GM21723 (cell line): ENCODE data around the gene ENTPD6.
A peak's percentile ranks its signal among the peaks of the same experiment; 100 is the strongest.

Source experiments
- ATAC-seq: cut with Tn5 transposase; IDR thresholded peaks from one replicate; pipeline ENCODE4 v1.9.1; 2021; ENCODE audit warnings: mild to moderate bottlenecking, moderate library complexity; ENCODE audit not compliant: unreplicated experiment

ENTPD6 gene

DNA sequence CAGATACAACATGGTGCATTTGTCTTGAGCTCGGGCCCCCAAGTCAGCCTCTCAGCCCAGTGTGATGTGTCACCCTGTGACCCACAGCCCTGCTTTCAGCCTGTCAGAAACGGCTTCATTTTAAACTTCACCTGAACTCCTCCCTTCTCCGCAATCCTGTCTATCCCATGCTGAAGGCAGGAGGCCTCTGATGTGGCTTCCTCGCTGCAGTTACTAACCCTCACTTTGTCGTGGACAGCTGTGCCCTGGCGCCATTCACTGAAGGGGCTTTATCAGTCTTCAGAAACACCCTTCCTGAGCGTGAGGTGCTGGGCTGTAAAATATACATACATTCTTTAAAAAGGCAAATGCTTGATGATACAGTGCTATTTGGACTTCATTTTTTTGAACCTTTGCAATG lies 7.9 kb upstream of the ENTPD6 start:
- no peak for ATAC-seq

DNA sequence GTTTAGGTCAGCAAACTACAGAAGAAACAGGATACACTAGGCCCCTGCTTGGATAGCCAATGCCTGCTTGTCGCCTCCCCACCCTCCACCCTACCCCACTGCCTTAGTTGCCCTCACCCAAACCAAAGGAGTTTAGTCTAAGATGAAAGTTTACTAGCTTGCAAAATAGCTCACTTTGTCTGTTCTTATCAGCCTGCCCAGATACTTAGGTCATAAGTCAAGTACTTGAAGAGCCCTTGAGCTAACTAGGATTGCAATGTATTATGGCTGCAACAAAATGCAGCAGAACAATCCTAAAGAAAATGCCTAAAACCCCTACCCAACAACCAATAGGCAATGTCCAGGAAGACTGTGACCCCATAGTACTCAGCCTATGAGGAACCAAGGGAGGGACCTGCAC lies 7.3 kb upstream of the ENTPD6 start:
- no peak for ATAC-seq

DNA sequence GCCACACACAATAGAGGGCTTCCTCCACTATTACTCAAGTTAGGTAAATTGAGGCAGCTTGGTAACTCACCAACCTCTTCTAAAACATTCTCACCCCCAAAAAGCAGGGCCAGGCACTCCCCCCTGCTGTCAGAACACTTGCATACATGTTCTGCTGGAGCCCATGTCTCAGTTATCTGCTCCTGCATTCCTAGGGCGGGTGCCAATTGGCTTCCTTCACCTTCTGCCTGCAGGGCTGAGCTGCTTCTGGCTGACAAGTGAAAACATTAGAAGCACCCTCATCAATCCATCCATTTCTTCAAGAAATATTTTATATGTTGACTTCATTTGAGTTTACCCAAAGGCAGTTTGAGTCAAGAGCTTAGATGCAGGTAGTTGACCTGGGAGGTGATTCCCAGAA lies 4.5 kb upstream of the ENTPD6 start:
- ATAC-seq, result no peak

DNA sequence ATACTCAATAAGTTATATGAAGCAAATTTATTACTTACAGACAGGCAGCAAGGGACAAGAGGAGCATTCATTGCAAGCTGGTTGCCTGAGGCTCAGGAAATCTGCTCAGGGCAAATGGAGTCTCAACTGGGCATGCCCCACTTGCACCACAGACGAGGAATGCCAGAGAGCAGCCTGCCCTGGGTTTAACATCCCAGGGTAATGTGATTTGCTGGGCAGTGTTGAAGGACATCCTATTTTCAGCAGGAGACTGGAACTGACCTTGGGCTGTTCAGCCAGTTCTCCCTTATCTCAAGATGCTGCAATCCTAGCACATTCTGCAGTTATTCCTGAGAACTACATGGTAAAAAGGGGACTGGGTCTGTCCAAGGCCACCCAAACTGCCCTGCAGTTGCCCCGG lies 3.8 kb upstream of the ENTPD6 start:
- no peak for ATAC-seq

DNA sequence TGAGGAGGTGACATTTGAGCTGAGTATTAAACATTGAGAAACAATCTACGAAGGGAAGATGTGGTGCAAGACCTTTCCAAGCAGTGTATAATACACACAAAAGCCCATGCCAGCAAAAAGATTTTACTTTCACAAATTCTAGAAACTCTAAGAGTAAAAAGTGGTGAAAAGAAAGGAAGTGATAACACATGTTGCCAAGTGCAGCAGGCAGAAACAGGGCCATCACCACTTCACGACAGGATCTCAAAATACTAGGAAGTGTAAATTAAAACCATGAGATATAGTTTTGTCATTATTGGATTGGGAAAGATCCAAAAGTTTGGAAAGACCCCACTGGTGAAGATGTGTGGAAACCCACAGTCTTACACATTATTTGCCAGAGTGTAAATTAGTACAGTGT lies 1.7 kb upstream of the ENTPD6 start:
- no peak for ATAC-seq

DNA sequence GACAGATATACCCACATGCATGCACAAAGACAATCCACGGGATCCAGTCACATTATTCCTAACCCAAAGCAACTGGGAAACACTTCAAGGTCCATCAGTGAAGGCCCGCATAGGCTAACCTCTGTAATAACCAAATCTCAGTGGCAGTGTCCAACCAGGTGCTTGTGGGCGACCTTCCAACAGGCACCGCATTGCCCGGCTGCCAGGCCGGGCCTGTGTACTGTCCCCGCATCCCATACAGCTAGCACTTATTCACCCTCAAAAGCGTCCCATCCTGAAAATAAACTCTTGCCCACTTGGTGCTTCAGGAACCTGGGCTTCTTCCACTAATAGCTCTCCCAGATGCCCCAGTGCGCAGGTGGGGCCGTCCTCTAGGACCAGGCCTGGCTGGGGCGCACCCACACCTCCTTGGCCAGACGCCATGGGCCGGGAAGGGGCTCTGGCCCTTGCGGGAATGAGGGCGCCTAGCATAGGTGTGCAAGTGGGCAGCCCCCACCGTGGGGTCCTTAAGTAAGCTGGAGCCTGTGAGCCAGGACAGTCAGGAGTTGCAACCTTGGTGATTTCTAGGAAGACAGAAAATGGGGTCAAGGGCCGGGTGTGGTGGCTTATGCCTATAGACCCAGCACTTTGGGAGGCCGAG lies 1.1 kb upstream of the ENTPD6 start:
- ATAC-seq, result no peak

DNA sequence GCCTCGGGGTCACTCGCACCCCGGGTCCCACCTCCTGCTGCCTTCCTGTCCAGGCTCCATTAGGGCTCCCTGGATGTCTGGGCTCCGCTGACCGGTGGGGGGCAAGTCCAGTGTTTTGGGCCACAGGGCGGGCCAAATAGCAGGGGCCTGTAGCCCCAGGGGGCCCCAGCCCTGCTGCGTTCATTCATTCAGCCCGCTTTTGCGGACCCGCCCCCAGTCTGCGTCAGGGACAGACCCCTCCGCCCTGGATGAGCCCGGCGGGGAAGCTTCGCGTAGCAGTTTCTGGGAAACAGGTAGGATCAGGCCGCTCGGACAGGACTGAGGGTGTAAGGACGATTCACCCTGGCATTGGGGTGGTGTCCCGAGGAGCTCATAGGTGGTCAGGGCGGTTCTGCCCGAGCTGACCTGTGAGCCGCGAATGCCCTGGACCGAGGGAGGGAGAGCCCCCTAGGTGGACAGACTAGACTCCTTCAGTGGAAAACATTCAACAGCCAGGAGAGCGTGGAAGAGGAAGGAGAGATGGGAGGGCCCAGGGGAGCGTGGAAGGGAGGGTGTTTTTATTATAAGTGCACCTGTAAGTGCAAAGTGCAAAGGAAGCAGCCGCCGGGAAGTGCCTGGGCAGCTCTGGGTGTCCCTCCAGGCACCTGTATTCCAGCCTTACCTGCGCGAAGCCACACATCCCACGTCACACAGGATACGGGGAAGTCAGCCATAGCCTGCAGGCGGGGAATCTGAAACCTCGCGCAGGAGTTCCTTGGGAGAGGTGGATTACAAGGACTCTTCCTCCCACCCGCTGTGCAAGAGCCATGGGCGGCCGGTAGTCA lies 662 bp downstream of the ENTPD6 start:
- ATAC-seq, result peak; percentile 31

DNA sequence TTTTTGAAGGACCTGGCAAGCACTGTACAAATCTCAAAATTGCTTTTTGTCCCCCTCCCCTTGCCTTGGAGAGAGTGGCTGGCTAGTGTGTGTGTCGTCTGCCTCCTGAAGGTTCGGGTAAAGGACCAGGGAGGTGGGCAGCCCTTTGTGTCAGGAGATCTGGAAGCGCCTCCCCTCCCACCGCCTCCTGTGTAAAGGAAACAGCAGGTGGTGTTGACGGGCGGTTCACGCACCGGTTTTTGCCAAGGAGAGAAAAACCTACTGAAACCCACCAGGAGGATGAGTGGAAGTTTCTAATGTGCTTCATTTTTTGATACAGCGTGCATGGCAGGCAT lies 1.2 kb downstream of the ENTPD6 start:
- ATAC-seq, result no peak

DNA sequence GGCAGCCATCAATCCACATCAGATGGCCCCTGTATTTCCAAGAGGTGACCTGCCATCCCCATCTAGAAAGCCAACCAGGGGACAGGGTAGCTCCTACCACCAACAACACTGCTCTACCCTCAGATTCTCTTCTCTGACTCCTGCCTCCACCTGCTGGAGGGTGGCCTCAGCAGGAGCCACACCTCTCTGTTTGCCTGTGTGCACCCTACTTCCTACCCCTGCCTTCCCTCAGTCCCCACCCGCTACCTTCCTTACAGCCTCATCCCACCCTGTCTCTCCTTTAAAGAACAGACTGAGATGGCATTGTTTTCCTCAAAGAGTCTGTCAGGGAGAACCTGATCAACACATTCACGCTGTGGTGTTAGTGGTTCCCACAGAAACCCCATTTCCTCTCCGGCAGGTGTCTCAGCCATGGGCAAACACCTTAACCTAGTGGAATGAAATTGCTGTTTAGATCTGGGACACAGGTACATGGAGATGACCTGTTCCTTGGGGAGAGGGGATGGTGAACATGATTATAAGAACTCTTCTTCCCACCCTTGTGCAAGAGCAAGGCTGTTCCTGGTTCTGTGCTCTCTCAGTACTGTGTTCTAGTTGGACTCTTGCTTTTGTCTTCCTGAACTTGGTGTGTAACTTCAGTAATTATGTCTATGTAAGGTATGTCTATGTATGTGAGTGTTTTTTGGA lies 1.8 kb downstream of the ENTPD6 start:
- no peak for ATAC-seq

DNA sequence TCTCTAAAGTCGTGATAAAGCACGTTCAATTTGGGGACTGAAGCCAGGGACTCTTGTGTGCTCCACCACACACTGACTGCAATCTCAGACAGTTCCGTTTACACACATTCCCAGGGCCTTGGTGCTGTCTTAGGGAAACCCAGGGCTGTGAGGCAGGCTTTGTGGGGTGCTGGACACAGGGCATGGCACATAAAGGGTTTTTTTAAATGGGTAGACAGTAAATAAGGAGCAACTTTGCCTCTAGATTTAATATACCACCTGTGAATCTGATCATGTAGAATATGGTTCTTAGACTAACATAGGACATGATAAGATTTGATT lies 2.3 kb downstream of the ENTPD6 start:
- no peak for ATAC-seq

DNA sequence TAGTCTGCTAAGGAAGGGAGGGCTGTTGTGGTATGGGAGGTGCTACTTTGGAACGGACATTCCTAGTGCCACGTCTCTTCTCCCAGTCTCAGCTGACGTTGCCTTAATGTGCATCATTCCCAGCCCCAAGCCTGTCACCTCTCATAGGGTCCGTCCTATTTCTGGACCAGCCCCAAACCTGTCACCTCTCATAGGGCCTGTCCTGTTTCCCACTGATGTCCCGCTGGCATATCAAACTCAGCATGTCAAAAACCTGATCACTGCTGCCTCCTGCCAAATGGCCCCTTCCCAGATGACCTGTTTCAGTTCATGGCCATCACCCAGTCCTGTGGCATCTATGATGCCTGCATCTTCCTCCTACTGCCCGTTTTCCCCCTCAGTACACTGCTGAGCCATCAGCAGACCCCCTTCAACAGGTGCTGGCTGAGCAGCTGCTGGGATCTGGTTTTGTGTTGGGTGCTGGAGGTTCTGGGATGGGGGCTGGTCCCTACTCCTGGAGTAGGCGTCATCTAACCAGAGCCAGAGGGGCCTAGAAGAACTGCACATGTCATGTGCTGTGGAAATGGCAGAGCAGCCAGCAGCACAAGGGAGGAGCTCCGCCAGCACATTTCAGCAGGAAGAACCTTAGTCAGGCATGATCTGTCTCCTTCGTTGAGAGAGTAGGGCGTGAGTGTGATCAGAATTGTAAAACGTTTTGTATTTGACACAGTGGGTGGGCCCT lies 3.3 kb downstream of the ENTPD6 start:
- ATAC-seq, result no peak

DNA sequence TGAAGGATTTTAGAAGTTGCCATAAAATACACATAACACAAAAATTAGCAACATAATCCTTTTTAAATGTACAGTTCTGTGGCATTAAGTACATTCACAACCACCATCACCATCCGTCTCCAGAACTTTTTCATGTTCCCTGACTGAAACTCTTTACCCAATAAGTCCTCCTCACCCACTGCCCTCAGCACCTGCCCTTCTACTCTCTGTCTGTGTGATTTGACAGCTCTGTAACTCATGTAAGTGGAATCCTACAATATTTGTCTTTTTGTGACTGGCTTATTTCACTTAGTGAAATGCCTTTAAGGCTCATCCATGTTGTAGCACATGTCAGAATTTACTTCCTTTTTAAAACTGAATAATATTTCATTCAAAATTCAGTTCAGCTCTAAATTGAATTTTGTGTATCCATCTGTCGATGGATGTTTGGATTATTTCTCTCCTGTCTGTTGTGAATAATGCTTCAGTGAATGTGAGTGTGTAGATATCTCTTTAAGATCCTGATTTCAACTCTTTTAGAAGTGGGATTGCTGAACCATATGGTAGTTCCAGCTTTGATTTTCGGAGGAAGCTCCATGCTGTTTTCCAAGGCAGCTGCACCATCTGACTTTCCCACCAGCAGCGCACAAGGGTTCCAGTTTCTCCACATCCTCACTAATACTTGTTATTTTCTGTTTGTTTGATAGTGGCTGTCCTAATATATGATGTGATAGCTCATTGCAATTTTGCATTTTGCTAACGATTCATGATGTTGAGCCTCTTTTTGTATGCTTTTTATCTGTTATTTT lies 4.2 kb downstream of the ENTPD6 start:
- ATAC-seq, result no peak

DNA sequence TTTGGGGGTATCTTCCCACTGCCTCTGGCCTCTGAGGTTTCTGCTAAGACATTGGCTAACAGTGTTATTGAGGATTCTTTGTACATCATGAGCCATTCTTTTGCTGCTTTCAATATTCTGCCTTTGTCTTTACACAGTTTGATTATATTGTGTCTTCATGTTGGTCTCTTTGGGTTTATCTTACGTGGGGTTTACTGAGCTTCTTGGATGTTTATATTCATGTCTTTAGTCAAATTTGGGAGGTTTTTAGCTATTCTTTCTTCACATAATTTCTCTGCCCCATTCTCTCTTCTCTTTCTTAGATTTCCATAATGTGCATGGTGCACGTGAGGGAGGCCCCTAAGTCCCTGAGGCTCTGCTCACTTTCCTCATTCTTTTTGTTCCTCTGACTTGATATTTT lies 7.6 kb downstream of the ENTPD6 start:
- no peak for ATAC-seq

DNA sequence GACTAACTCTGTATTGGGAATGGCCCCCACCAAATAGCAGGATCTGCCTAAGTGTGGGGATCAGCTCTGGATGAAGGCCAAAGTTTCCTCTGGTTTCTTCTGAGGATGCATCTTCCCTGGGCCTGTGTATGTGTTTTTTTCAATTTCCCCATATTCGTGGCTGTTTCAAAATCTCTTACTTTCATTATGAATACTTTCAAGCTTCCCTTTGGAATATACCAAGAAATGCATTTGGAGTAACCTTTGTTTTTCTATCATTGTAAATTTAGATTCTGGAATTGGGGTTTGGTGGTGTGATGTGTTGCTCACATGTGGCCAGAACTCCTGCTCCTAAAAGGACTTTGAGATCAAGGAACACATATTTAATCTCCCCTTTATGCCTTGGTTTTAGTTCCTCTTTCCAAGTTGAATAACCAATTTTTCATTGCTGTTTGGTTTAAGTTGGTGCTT lies 8.4 kb downstream of the ENTPD6 start:
- no peak for ATAC-seq

DNA sequence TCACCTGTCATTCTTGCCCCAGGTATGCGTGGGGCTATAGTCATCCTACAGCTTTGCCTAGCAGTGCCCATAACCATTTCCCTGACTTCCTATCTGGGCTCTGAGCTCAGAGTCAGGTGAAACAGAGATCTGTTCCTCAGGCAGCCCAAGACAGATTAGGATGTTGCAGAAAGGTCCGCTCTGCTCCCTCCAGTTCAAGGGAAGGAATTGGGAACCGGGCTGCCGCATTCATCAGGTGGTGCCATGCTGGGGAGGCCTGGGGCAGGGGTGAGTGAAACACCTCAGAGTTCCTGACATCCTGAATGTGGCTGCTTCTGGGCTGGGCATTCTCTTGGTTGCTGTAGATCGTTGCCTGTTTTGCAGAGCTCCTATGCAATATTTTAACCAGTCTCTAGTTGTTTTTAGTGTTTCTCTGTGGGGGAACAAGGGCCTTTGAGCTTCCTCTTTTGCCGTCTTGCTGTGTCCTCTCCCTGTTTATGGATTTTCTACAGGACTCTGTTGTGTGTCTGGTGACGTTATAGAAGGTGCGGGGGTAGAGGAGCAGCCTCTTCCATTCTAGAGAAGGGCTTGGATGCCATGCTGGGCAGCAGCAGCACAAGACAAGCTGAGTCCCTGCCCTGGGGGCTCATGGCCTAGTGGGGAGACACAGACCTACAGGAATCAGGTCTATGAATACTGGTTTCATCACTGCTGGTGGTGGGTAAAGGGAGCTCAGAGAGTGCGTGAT lies 9.2 kb downstream of the ENTPD6 start:
- ATAC-seq, result no peak

DNA sequence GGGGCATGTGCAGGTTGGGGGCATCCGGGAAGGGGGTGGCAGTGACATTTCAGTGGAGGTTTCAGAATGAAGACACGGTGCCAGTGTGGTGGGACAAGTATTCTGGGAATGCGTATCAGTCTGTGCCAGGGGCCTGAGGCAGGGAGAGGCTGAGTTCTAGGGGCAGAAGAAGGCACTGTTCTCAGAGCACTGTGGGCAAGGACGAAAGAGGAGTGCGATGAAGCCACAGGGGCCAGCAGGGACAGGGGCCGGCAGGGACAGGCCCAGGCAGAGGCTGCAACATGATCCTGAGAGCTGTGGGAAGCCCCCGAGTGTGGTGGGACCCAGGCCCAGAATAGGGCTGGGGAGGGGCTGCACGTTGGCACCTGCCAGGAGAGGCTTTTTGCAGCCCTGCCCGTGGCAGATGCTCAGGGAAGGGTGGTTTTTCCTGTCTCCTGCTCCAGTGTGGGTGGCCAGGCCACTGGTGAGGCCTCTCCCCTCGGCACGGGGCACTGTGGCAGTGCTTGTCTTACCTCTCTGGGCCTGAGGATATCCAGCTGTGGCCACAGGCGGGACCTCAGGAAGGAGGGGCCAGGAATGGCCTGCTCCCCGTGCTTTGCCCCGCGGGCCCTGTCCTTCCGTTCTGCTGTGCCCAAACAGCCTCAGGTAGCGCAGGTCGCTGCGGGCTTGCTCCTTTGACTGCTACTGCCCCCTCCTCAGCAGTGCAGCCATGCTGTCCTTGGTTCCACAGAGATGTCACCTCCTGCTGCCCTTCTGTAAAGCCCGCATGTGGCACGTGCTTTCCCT lies 10.0 kb downstream of the ENTPD6 start:
- no peak for ATAC-seq

DNA sequence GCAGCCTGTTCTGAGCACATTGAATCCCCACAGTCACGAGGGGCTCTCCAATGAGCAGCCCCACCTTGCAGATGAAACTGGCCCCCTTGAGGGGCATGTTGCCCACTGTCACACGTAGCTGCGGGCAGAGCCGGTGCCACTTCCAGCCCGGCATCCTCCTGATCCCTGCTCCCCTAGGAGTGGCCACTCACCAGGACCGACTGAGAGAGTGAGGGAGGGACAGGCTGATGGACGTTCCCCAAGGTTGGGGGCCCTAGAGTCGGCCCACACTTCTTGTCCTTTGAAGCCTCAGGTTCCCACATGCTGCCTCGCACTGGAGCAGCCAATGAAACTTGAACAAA lies 10.5 kb downstream of the ENTPD6 start:
- no peak for ATAC-seq

DNA sequence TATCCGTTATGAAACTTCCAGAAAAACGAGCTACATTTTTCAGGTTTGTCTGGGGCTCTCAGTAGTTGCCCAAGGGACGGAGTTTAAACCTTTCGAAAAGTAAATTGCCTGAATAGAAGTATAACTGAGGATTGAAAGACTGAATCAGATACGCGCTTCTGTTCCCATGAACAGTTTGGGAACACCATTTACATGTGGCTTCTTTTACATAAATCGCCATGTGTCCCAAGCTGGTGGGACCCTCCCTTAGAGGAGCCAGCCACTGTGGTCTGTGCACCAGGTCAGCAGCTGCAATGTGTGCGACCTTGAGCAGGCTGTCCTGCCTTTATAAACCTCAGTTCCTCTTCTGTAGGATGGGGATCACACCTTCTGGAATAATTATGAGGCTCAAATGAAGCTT lies 11.0 kb downstream of the ENTPD6 start:
- no peak for ATAC-seq

DNA sequence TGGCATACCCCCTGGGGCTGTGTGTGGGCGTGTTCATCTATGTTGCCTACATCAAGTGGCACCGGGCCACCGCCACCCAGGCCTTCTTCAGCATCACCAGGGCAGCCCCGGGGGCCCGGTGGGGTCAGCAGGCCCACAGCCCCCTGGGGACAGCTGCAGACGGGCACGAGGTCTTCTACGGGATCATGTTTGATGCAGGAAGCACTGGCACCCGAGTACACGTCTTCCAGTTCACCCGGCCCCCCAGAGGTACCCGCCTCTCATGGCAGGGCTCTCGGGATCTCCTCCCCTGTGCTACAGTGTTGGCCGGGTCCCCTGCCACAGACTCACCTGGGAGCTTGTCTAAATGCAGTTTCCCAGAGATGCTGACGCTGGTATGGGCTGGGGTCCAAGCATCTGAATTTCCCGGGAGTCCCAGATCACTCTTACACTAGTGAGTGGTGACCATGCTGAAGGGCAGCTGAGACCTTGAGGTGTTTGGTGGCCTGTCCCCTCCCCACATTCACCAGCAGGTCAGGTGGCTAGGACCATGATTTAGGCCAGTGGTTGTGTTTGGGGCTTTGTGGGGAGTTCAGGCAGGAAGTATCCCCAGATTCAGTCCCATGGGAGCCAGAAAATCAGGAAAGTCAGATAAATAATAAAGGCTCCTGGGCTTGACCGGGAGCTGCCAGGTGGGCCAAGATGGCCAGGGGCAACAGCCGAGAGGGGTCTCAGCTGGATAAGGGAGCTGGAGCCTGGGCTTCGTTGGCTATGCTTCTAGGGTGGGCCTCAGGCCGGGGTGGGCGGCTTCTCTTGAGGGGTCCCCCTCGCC lies 11.8 kb downstream of the ENTPD6 start:
- ATAC-seq, result no peak
